Fibroblast of skin of left quadriceps (primary cell): ENCODE measurements around the gene ZNF285.
"Not testable (repeated sequence)": the region's sequence is repeated elsewhere in the genome, so short reads cannot be mapped to it uniquely, and the experiment has no call there.

Source experiments
- DNase-seq, 2 experiments: peaks; one replicate each; pipeline ENCODE4 v3.0.0-alpha.2; 2013; ENCODE audit warnings: low read depth in 2 of 2

Gene ZNF285

GRCh38 chr19:44401139-44402115 is at the start of gene ZNF285:
Gene ZNF285, minus strand, starts transcription at chr19:44401608. Its CDS starts 4,395 bp downstream, at chr19:44397213.
- DNase-seq, result peak; percentile 92 to 93

- peak; percentile 81 to 85 for DNase-seq
These were observed 46.7 kb upstream of the ZNF285 start, which contains the start of gene ZNF229 for GRCh38 chr19:44447916-44448674. Gene ZNF229, minus strand, starts transcription at chr19:44448472. Its CDS starts 5,625 bp downstream, at chr19:44442847.

- DNase-seq, result no peak
These were observed 37.0 kb upstream of the ZNF285 start for GRCh38 chr19:44438441-44438840.

GRCh38 chr19:44435441-44435840 is 34.0 kb upstream of the ZNF285 start:
- DNase-seq, result no peak

- no peak for DNase-seq
These were observed 29.5 kb upstream of the ZNF285 start for GRCh38 chr19:44430956-44431355.

- DNase-seq, result not testable (repeated sequence)
These were observed 14.1 kb upstream of the ZNF285 start for GRCh38 chr19:44415553-44415952.

GRCh38 chr19:44389268-44389667 is 12.1 kb downstream of the ZNF285 start:
- not testable (repeated sequence) for DNase-seq

- no peak for DNase-seq
These were observed 26.6 kb downstream of the ZNF285 start for GRCh38 chr19:44374789-44375188.

GRCh38 chr19:44371815-44372480 is 29.5 kb downstream of the ZNF285 start:
- no peak for DNase-seq

- no peak for DNase-seq
These were observed 34.4 kb downstream of the ZNF285 start for GRCh38 chr19:44367024-44367423.

GRCh38 chr19:44356383-44357111 is 44.9 kb downstream of the ZNF285 start, which contains the start of gene ZNF112:
Gene ZNF112, minus strand, starts transcription at chr19:44356680. Its CDS starts 16,141 bp downstream, at chr19:44340539.
- DNase-seq, result peak; percentile 81 to 85

GRCh38 chr19:44346556-44346955 is 54.9 kb downstream of the ZNF285 start:
- no peak for DNase-seq

GRCh38 chr19:44345959-44346358 is 55.4 kb downstream of the ZNF285 start:
- no peak for DNase-seq

- DNase-seq, result no peak
These were observed 57.2 kb downstream of the ZNF285 start for GRCh38 chr19:44344255-44344654.

GRCh38 chr19:44341794-44342193 is 59.6 kb downstream of the ZNF285 start:
- DNase-seq, result no peak

GRCh38 chr19:44334639-44335038 is 66.8 kb downstream of the ZNF285 start:
- not testable (repeated sequence) for DNase-seq
